ENCODE measurements around the gene NCBP3.

NCBP3 gene

DNA sequence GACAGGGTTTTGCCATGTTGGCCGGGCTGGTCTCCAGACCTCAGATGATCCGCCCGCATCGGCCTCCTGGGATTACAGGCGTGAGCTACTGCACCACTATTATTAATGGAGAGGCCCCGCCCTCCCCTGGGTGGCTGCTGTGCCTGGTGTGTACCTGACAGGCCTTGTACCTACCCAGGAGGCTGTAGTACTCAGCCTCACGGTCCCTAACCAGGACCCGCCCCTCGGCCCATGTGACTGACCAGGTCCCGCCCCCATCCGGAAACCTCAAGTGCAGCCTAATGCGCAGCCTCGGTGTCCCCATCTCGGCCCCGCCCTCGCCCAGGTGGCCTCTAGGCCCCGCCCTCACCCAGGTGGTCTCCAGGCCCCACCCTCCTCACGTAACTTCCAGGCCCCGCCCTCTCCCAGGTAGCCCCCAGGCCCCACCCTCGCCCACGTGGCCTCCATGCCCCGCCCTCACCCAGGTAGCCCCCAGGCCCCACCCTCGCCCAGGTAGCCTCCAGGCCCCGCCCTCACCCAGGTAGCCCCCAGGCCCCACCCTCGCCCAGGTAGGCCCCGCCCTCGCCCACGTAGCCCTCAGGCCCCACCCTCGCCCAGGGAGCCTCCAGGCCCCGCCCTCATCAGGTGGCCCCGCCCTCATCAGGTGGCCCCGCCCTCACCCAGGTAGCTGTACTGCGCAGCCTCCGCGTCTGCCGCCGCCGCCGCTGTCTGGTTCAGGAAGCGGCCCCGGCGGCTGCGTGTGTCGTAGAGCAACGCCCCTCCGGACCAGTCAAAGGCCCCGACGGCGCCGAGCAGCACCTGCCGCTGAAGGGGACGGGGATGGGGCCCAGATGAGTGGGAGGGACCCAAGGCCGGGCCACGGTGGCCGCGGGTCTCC lies 91.3 kb downstream of the NCBP3 start:
- no peak overlapping the region for H2AFZ ChIP-seq (ENCODE audit: low read length, unreplicated experiment)
- no peak overlapping the region for H3K27ac ChIP-seq (ENCODE audit: low read depth, low read length)
- H3K27me3 ChIP-seq (ENCODE audit: insufficient read depth, low read length): peaks cover 6% of the 10 kb centered on the region; the same call in 1 of the 2 replicates
- H3K79me2 ChIP-seq (ENCODE audit: control insufficient read depth, insufficient read depth, low read length, unreplicated experiment): no peaks in the 10 kb centered on the region
- no peaks in the 10 kb centered on the region for H3K36me3 ChIP-seq (ENCODE audit: insufficient read depth, low read length)
- H3K4me3 ChIP-seq (ENCODE audit: low read depth, low read length): no peak overlapping the region
- H3K4me1 ChIP-seq (ENCODE audit: control insufficient read depth, insufficient read depth, low read length, unreplicated experiment): no peaks in the 10 kb centered on the region

DNA sequence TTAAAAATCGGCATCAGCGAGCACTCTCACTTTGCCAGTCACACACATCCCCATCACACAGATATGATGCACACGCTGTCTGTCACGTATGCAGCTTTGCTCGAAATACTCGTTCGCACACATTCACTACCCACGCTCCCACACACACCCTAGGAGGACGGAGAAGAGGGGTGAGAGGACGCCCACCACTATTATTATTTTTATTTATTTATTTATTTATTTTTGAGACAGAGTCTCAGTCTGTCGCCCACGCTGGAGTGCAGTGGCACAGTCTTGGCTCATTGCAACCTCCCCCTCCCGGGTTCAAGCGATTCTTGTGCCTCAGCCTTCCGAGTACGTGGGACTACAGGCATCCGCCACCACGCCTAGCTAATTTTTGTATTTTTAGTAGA lies 92.0 kb downstream of the NCBP3 start:
- H3K27ac ChIP-seq (ENCODE audit: low read depth, low read length): no peak overlapping the region
- no peaks in the 10 kb centered on the region for H3K36me3 ChIP-seq (ENCODE audit: insufficient read depth, low read length)
- H3K4me3 ChIP-seq (ENCODE audit: low read depth, low read length): no peak overlapping the region
- H2AFZ ChIP-seq (ENCODE audit: low read length, unreplicated experiment): no peak overlapping the region
- H3K27me3 ChIP-seq (ENCODE audit: insufficient read depth, low read length): peaks cover 6% of the 10 kb centered on the region; the same call in 1 of the 2 replicates
- H3K79me2 ChIP-seq (ENCODE audit: control insufficient read depth, insufficient read depth, low read length, unreplicated experiment): no peaks in the 10 kb centered on the region
- H3K4me1 ChIP-seq (ENCODE audit: control insufficient read depth, insufficient read depth, low read length, unreplicated experiment): no peaks in the 10 kb centered on the region

DNA sequence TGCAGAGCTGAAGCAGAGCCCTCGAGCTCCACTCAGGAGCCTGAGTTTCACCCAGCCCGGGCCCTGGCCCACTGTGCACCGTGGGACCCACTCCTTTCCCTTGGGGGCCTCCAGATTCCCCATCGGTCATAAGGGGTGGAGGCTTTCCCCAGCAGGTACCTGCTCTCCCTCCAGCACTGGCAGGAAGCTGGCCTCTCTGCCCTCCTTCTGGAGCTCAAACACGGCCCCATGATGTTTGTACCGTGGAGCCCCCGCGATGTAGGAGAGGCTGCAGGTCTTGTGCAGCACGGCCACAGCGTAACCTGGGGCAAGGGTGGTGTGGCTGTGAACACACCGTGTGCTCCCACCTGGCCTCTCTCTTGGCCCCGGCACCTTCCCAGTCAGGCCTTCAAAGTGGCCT lies 92.4 kb downstream of the NCBP3 start:
- Histone ChIP-seq H3K27me3 (ENCODE audit: insufficient read depth, low read length) (peaks cover 6% of the 10 kb centered on the region; the same call in 1 of the 2 replicates), H3K36me3 (ENCODE audit: insufficient read depth, low read length) (no peaks in the 10 kb centered on the region), H3K79me2 (ENCODE audit: control insufficient read depth, insufficient read depth, low read length, unreplicated experiment) (no peaks in the 10 kb centered on the region), H3K27ac (ENCODE audit: low read depth, low read length) (no peak overlapping the region), H3K4me3 (ENCODE audit: low read depth, low read length) (no peak overlapping the region), H3K4me1 (ENCODE audit: control insufficient read depth, insufficient read depth, low read length, unreplicated experiment) (no peaks in the 10 kb centered on the region), H2AFZ (ENCODE audit: low read length, unreplicated experiment) (no peak overlapping the region)
